GM18867 (cell line): ENCODE measurements around the gene RAB44.

Source experiments
- ATAC-seq: cut with Tn5 transposase; IDR thresholded peaks from one replicate; pipeline ENCODE4 v1.9.1; 2021; ENCODE audit warnings: mild to moderate bottlenecking, moderate library complexity; ENCODE audit not compliant: unreplicated experiment

Gene RAB44

GRCh38 chr6:36765594-36766398 is 68.2 kb downstream of the RAB44 start:
- ATAC-seq, result no peak

- no peak for ATAC-seq
Observed at GRCh38 chr6:36766399-36766945, 68.8 kb downstream of the RAB44 start.

GRCh38 chr6:36769183-36769675 is 71.6 kb downstream of the RAB44 start:
- no peak for ATAC-seq

- no peak for ATAC-seq
Observed at GRCh38 chr6:36769676-36770499, 72.3 kb downstream of the RAB44 start.

GRCh38 chr6:36771145-36771544 is 73.5 kb downstream of the RAB44 start:
- no peak for ATAC-seq

GRCh38 chr6:36772397-36772796 is 74.8 kb downstream of the RAB44 start:
- ATAC-seq, result no peak

- no peak for ATAC-seq
Observed at GRCh38 chr6:36774331-36774730, 76.7 kb downstream of the RAB44 start.

GRCh38 chr6:36776167-36776566 is 78.5 kb downstream of the RAB44 start:
- ATAC-seq, result no peak

GRCh38 chr6:36777801-36778200 is 80.2 kb downstream of the RAB44 start:
- ATAC-seq, result no peak

- no peak for ATAC-seq
Observed at GRCh38 chr6:36779227-36779626, 81.6 kb downstream of the RAB44 start.

- ATAC-seq, result no peak
Observed at GRCh38 chr6:36780442-36781177, 83.0 kb downstream of the RAB44 start.

- ATAC-seq, result no peak
Observed at GRCh38 chr6:36781669-36782068, 84.0 kb downstream of the RAB44 start.
